H1 (cell line): Measurements from ENCODE around the gene ASPG. TPM values are rescaled to one million over a fixed set of nuclear protein-coding genes. Genes with fewer than 3 reads are reported as not detected.

Source experiments
- ASH2L ChIP-seq: fragments of 200-600, 300-600 bp; sonication (generic); IDR thresholded peaks from one replicate; pipeline ENCODE4 v1.7.1; 2017; ENCODE audit warnings: low read length
- BCL11A ChIP-seq, 2 experiments: IDR thresholded peaks; one replicate each; pipeline ENCODE4 v1.6.1; 2011; ENCODE audit warnings: low read depth in 2 of 2, low read length in 2 of 2, mild to moderate bottlenecking in 2 of 2
- CHD1 ChIP-seq: IDR thresholded peaks from 2 replicates; pipeline ENCODE4 v1.6.1; 2012; ENCODE audit warnings: low read depth, low read length, improper control_type of control experiment
- JUN ChIP-seq: IDR thresholded peaks from 2 replicates; pipeline ENCODE4 v1.6.1; 2011; ENCODE audit warnings: low read depth, mild to moderate bottlenecking, improper control_type of control experiment, low read length
- KDM1A ChIP-seq: fragments of 200-600, 300-600 bp; sonication (generic); IDR thresholded peaks from 2 replicates; pipeline ENCODE4 v1.7.1; 2016; ENCODE audit warnings: mild to moderate bottlenecking, low read length, borderline replicate concordance
- NANOG ChIP-seq: IDR thresholded peaks from 2 replicates; pipeline ENCODE4 v1.6.1; 2011; ENCODE audit warnings: low read length, low read depth, mild to moderate bottlenecking, inconsistent platforms; ENCODE audit not compliant: insufficient read depth, poor library complexity, severe bottlenecking
- RFX5 ChIP-seq: IDR thresholded peaks from 2 replicates; pipeline ENCODE4 v1.6.1; 2011; ENCODE audit warnings: low read depth, low read length, improper control_type of control experiment, borderline replicate concordance
- SP2 ChIP-seq: IDR thresholded peaks from 2 replicates; pipeline ENCODE4 v1.6.1; 2012; ENCODE audit warnings: mild to moderate bottlenecking, low read length, inconsistent platforms
- SUZ12 ChIP-seq: fragments of 200-600 bp; sonication (generic); IDR thresholded peaks from 2 replicates; pipeline ENCODE4 v1.6.1; 2012; ENCODE audit warnings: mild to moderate bottlenecking, inconsistent platforms, low read length, moderate library complexity, mixed read lengths
- TCF12 ChIP-seq: IDR thresholded peaks from 2 replicates; pipeline ENCODE4 v1.6.1; 2011; ENCODE audit warnings: low read depth, mild to moderate bottlenecking, low read length
- USF2 ChIP-seq: IDR thresholded peaks from 2 replicates; pipeline ENCODE4 v1.6.1; 2011; ENCODE audit warnings: low read length, improper control_type of control experiment
- polyA plus RNA-seq, 7 experiments: library from polyadenylated mRNA; depleted of rRNA in 3 of 7; stranded (reverse) in 5 of 7; unstranded in 2 of 7; fragments of >200 nt in 5 of 7; fragments of 200-250 nt in 2 of 7; gene quantifications; 1 replicate in 5 of 7; 2 replicates in 1 of 7; 4 replicates in 1 of 7; pipeline versions ENCODE4 v1.2.1 to v1.2.3, GENCODE V29; 2011 to 2013; ENCODE audit warnings: missing spikeins in 2 of 7, mixed read lengths in 2 of 7
- total RNA-seq: library from RNA; stranded (reverse); fragmentation: NEBNext Ultra II Directional; extraction: Animal tissue kit (Norgen Biotek cat#: 25700); gene quantifications from 2 replicates; pipeline ENCODE4 v1.2.1, GENCODE V29; 2021

The ASPG gene
- total and polyA plus RNA-seq, 2 of the 8 experiments (the other 6 are each of a cell fraction or from before 2014, with no cell fraction given) = 0.34 to 0.59 TPM

- TF ChIP-seq SP2 = no peak
- no peak for TF ChIP-seq USF2
- TF ChIP-seq CHD1 = no peak
- no peak for TF ChIP-seq TCF12
- no peak for TF ChIP-seq BCL11A (IDR thresholded peaks at IDR 0.05; ENCODE audit: low read depth in 2 of 2, low read length in 2 of 2)
- no peak for TF ChIP-seq NANOG
- no peak for TF ChIP-seq ASH2L
- no peak; the same call in 1 of the 2 replicates for TF ChIP-seq KDM1A
- TF ChIP-seq SUZ12 = peak; percentile 92
- TF ChIP-seq RFX5 = no peak
- no peak for TF ChIP-seq JUN
Measured at GRCh38 chr14:104136472-104137296, 51.2 kb downstream of the ASPG start (continued).
